K562 (cell line): Measurements from ENCODE around the gene C1orf21. TPM values are rescaled to one million over a fixed set of nuclear protein-coding genes. Genes with fewer than 3 reads are reported as not detected.

Experiments
- ATAC-seq: fragments of 200-7000 bp; cut with Tn5 transposase; 3 replicates; pipeline ENCODE4 v1.9.1; 2020; ENCODE audit warnings: moderate library complexity
- BruUV-seq: library from RNA; stranded (reverse); fragments of 400-500 nt; replicated peaks from 2 replicates; lab custom pipeline; 2021; lab: Mats Ljungman, UMichigan
- CTCF ChIA-PET: fragments of 300-600 bp; formaldehyde crosslinking; extraction: SDS; loops from one replicate; lab custom pipeline; 2021; ENCODE audit warnings: low intra/inter-chr PET ratio; lab: Yijun Ruan, JAX
- POLR2A ChIA-PET: fragments of 300-600, 350-650 bp; sonication (Branson Sonifier 250); formaldehyde crosslinking; extraction: SDS; loops from one replicate; lab custom pipeline; 2021; ENCODE audit warnings: antibody characterized with exemption, inconsistent platforms; lab: Yijun Ruan, JAX
- DNase-seq, 4 experiments: peaks; one replicate each; pipeline versions ENCODE4 v3.0.0 to v3.0.0-alpha.2; 2011 to 2018; ENCODE audit warnings: low spot score in 3 of 4, mixed read lengths in 3 of 4; ENCODE audit errors: extremely low read depth in 1 of 4
- FAIRE-seq: peaks from 2 replicates; lab custom pipeline; 2011; peaks lifted over from hg19 to GRCh38; lab: Jason Lieb, UNC
- H2AFZ ChIP-seq: 2 replicates; pipeline ENCODE4 v1.6.0; 2011; ENCODE audit warnings: low read depth, low read length, control low read depth, inconsistent platforms
- H3K27ac ChIP-seq: fragments of 200-600 bp; 3 replicates; pipeline ENCODE4 v1.8.0; 2011; ENCODE audit warnings: low read depth, mild to moderate bottlenecking, control low read depth, inconsistent platforms, low read length, moderate library complexity, mixed read lengths; ENCODE audit errors: extremely low read depth
- H3K27me3 ChIP-seq, 2 experiments: fragments of 300-600 bp in 1 of 2; 2 replicates in 1 of 2; 3 replicates in 1 of 2; pipeline versions ENCODE4 v1.6.0 to v1.8.0; 2011; ENCODE audit warnings: inconsistent platforms in 2 of 2, low read length in 2 of 2, mild to moderate bottlenecking in 1 of 2, mixed read lengths in 1 of 2, moderate library complexity in 1 of 2; ENCODE audit not compliant: control insufficient read depth in 2 of 2, insufficient read depth in 2 of 2
- H3K36me3 ChIP-seq: fragments of 300-600 bp; 3 replicates; pipeline ENCODE4 v1.8.0; 2011; ENCODE audit warnings: mild to moderate bottlenecking, low read length, inconsistent platforms; ENCODE audit not compliant: control insufficient read depth, insufficient read depth
- H3K4me1 ChIP-seq, 2 experiments: fragments of 200-600 bp in 1 of 2; replicated peaks in 1 of 2; 2 replicates in 1 of 2; 3 replicates in 1 of 2; pipeline versions ENCODE4 v1.5.1 to v1.8.0; 2011; ENCODE audit warnings: inconsistent platforms in 2 of 2, low read length in 2 of 2, mild to moderate bottlenecking in 1 of 2, mixed read lengths in 1 of 2, moderate library complexity in 1 of 2; ENCODE audit not compliant: control insufficient read depth in 2 of 2, insufficient read depth in 2 of 2
- H3K4me2 ChIP-seq: 2 replicates; pipeline ENCODE4 v1.6.1; 2011; ENCODE audit warnings: low read length, control low read depth, inconsistent platforms, mixed read lengths; ENCODE audit not compliant: insufficient read depth
- H3K4me3 ChIP-seq: fragments of 200-600 bp; sonication (generic), shearing (Covaris generic); 2 replicates; pipeline ENCODE4 v1.5.1; 2016; ENCODE audit warnings: control low read depth, inconsistent platforms
- H3K79me2 ChIP-seq: fragments of 200-600 bp; 3 replicates; pipeline ENCODE4 v1.8.0; 2011; ENCODE audit warnings: low read length, inconsistent platforms; ENCODE audit not compliant: control insufficient read depth, insufficient read depth
- H3K9ac ChIP-seq, 2 experiments: 2 replicates each; pipeline versions ENCODE4 v1.6.0 to v1.6.1; 2011; ENCODE audit warnings: low read depth in 2 of 2, low read length in 2 of 2, control low read depth in 1 of 2, inconsistent platforms in 1 of 2, mild to moderate bottlenecking in 1 of 2, mixed read lengths in 1 of 2; ENCODE audit not compliant: insufficient read depth in 1 of 2
- H3K9me1 ChIP-seq: one replicate; pipeline ENCODE4 v1.6.0; 2011; ENCODE audit warnings: inconsistent platforms, mild to moderate bottlenecking, low read length, moderate library complexity; ENCODE audit not compliant: control insufficient read depth, insufficient read depth
- H3K9me3 ChIP-seq: replicated peaks from 2 replicates; pipeline ENCODE4 v1.5.1; 2011; ENCODE audit warnings: low read depth, low read length, inconsistent platforms; ENCODE audit not compliant: control insufficient read depth, insufficient read depth
- H4K20me1 ChIP-seq: replicated peaks from 2 replicates; pipeline ENCODE4 v1.6.1; 2011; ENCODE audit warnings: low read length, inconsistent platforms, mixed read lengths; ENCODE audit not compliant: control insufficient read depth, insufficient read depth
- EP400 ChIP-seq: fragments of 450-650 bp; IDR thresholded peaks from 2 replicates; pipeline ENCODE4 v1.6.1; 2017; ENCODE audit warnings: antibody characterized with exemption, mild to moderate bottlenecking, moderate library complexity
- JUNB ChIP-seq: fragments of 450-650 bp; formaldehyde crosslinking; conservative IDR thresholded peaks from 2 replicates; pipeline ENCODE4 v1.4.0; 2020; ENCODE audit warnings: mild to moderate bottlenecking
- JUND ChIP-seq, 2 experiments: IDR thresholded peaks; 2 replicates in 1 of 2; 3 replicates in 1 of 2; pipeline ENCODE4 v1.6.1; 2011; ENCODE audit warnings: borderline replicate concordance in 2 of 2, low read depth in 2 of 2, low read length in 2 of 2, improper control_type of control experiment in 1 of 2, missing biosample characterization in 1 of 2, missing genetic modification characterization in 1 of 2, missing genetic modification reagents in 1 of 2
- MLX ChIP-seq, 2 experiments: fragments of 450-650 bp in 1 of 2; sonication (generic) in 1 of 2; formaldehyde crosslinking; conservative IDR thresholded peaks; 2 replicates each; pipeline versions ENCODE4 v1.4.0 to v1.8.1; 2020 to 2022; ENCODE audit warnings: mild to moderate bottlenecking in 1 of 2, missing genetic modification reagents in 1 of 2
- ZNF133 ChIP-seq: fragments of 250-450 bp; sonication (Bioruptor Pico); IDR thresholded peaks from 2 replicates; pipeline ENCODE4 v1.4.0; 2020; ENCODE audit warnings: mild to moderate bottlenecking
- ZNF3 ChIP-seq: fragments of 250-450 bp; sonication (Bioruptor Pico); IDR thresholded peaks from 2 replicates; pipeline ENCODE4 v1.5.0; 2021; ENCODE audit warnings: mild to moderate bottlenecking, moderate library complexity
- ZNF354B ChIP-seq: fragments of 250-450 bp; sonication (Bioruptor Pico); IDR thresholded peaks from 2 replicates; pipeline ENCODE4 v1.4.0; 2020
- ZNF561 ChIP-seq: fragments of 450-650 bp; formaldehyde crosslinking; conservative IDR thresholded peaks from 2 replicates; pipeline ENCODE4 v1.4.0; 2020; ENCODE audit warnings: mild to moderate bottlenecking, moderate library complexity
- WGBS: fragments of 100-300 bp; shearing (Covaris generic); methylation state at CpG from one replicate; pipeline ENCODE4 v1.1.6; 2016; ENCODE audit warnings: low coverage, mixed read lengths; ENCODE audit not compliant: insufficient coverage; ENCODE audit errors: missing lambda C conversion rate; 5-methylcytosine and 5-hydroxymethylcytosine counted together
- in situ Hi-C: fragments of 300-500 bp; cut with MboI; formaldehyde crosslinking; loops from 4 replicates; pipeline ENCODE4 v1.15.0; 2018; ENCODE audit warnings: inconsistent platforms, mixed read lengths
- intact Hi-C: fragments of 100-400 bp; cut with micrococcal nuclease; formaldehyde crosslinking; loops from 2 replicates; pipeline ENCODE4 v1.14.2; 2022
- polyA plus RNA-seq, 8 experiments: library from polyadenylated mRNA; depleted of rRNA in 4 of 8; stranded (reverse) in 5 of 8; unstranded in 3 of 8; fragments of >200 nt; fragmentation: Nextera tagmentation in 2 of 8; fragmentation: Illumina TruSeq in 1 of 8; extraction: Ambion mirVana in 2 of 8; extraction: Trizol in 1 of 8; gene quantifications; 2 replicates each; pipeline versions ENCODE4 v1.2.1 to v1.2.3, GENCODE V29; 2011 to 2014; ENCODE audit warnings: inconsistent platforms in 1 of 8, missing spikeins in 1 of 8
- total RNA-seq, 7 experiments: library from RNA; depleted of rRNA in 6 of 7; stranded (reverse); fragments of >200 nt in 6 of 7; fragmentation: Illumina TruSeq in 2 of 7; extraction: Trizol in 2 of 7; gene quantifications; 2 replicates each; pipeline versions ENCODE4 v1.2.1 to v1.2.3, GENCODE V29; 2011 to 2021; ENCODE audit warnings: low replicate concordance in 1 of 7
- TF ChIP-seq, protein P1 (sequence below): sonication (generic); formaldehyde crosslinking; IDR thresholded peaks from 2 replicates; pipeline ENCODE4 v1.8.0; 2022; ENCODE audit warnings: mild to moderate bottlenecking, missing genetic modification reagents
- TF ChIP-seq, protein P2 (sequence below): sonication (generic); formaldehyde crosslinking; IDR thresholded peaks from 2 replicates; pipeline ENCODE4 v1.8.1; 2023; ENCODE audit warnings: missing genetic modification reagents, mild to moderate bottlenecking, borderline replicate concordance
- TF ChIP-seq, protein P3 (sequence below): fragments of 250-450 bp; sonication (Bioruptor Pico); IDR thresholded peaks from 2 replicates; pipeline ENCODE4 v1.8.0; 2021; ENCODE audit warnings: moderate library complexity, mild to moderate bottlenecking, inconsistent platforms

The C1orf21 gene
- total and polyA plus RNA-seq, 9 of the 15 experiments (the other 6 are each of a cell fraction or from before 2014, with no cell fraction given): under 0.01 to 0.31 (median 0.07) TPM

DNA sequence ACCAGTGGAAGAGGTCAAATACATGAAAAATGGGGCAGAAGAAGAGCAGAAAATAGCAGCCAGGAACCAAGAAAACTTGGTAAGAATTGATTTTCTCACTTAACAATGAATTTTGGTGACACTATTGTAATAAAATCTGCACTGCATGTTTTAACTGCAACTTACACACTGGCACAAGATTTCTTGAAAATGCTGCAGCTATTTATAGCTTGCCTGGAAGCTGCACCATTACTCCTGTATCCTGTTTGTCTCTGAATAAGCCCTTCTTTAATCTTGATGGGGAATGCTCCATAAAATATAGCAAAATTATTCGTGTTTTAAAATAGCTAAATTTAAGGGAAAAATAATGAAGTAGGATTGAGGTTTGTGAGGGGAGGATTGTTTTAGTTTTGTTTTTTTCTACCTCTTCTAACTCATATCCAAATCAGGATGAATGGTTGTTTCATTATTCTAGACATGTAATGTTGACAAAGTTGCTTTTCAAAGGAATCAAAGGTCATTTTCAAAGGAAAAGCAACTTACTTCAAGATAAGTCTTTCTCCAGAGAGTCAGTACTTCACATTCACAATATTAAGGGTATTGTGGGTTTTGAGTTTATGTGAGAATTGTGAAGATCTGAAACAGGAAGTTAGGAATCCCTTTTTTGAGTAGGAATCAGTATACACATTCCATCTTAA lies 120.9 kb downstream of the C1orf21 start:
- DNase-seq (no peak), ATAC-seq (no peak), FAIRE-seq (no peak)
- Histone ChIP-seq H3K9me3 (no peaks in the 10 kb centered on the region), H3K4me2 (no peak overlapping the region), H3K4me3 (no peak overlapping the region), H3K36me3 (no peaks in the 10 kb centered on the region), H3K27me3 (peaks cover 0 to 4% of the 10 kb centered on the region in 2 experiments; a peak in 1 of 5 replicates), H3K9ac (no peak overlapping the region), H4K20me1 (no peaks in the 10 kb centered on the region), H3K9me1 (no peaks in the 10 kb centered on the region), H3K4me1 (no peaks in the 10 kb centered on the region), H3K79me2 (no peaks in the 10 kb centered on the region), H3K27ac (no peak overlapping the region), H2AFZ (no peak overlapping the region)
- ChIA-PET CTCF (no interaction called here), POLR2A (interaction anchor here (2.4 kb wide), 1 partner anchor 10 kb away, joined by 8 read pairs; no protein-coding TSS in a partner anchor)
- WGBS: 0% methylated on average over 1 of the region's 1 CpG
- intact Hi-C loops (no loop called here), in situ Hi-C loops (no loop called here)
- BruUV-seq: no TSS peak
- no peak for TF ChIP-seq JUND (IDR thresholded peaks at IDR 0.05; ENCODE audit: borderline replicate concordance, low read depth, low read length)
- no peak for TF ChIP-seq JUND (tag; IDR thresholded peaks at IDR 0.05; ENCODE audit: borderline replicate concordance, low read depth, low read length)
- TF ChIP-seq, protein P1, sequence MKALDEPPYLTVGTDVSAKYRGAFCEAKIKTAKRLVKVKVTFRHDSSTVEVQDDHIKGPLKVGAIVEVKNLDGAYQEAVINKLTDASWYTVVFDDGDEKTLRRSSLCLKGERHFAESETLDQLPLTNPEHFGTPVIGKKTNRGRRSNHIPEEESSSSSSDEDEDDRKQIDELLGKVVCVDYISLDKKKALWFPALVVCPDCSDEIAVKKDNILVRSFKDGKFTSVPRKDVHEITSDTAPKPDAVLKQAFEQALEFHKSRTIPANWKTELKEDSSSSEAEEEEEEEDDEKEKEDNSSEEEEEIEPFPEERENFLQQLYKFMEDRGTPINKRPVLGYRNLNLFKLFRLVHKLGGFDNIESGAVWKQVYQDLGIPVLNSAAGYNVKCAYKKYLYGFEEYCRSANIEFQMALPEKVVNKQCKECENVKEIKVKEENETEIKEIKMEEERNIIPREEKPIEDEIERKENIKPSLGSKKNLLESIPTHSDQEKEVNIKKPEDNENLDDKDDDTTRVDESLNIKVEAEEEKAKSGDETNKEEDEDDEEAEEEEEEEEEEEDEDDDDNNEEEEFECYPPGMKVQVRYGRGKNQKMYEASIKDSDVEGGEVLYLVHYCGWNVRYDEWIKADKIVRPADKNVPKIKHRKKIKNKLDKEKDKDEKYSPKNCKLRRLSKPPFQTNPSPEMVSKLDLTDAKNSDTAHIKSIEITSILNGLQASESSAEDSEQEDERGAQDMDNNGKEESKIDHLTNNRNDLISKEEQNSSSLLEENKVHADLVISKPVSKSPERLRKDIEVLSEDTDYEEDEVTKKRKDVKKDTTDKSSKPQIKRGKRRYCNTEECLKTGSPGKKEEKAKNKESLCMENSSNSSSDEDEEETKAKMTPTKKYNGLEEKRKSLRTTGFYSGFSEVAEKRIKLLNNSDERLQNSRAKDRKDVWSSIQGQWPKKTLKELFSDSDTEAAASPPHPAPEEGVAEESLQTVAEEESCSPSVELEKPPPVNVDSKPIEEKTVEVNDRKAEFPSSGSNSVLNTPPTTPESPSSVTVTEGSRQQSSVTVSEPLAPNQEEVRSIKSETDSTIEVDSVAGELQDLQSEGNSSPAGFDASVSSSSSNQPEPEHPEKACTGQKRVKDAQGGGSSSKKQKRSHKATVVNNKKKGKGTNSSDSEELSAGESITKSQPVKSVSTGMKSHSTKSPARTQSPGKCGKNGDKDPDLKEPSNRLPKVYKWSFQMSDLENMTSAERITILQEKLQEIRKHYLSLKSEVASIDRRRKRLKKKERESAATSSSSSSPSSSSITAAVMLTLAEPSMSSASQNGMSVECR (CRISPR knock-in tag): no peak
- no peak for TF ChIP-seq EP400
- TF ChIP-seq, protein P2, sequence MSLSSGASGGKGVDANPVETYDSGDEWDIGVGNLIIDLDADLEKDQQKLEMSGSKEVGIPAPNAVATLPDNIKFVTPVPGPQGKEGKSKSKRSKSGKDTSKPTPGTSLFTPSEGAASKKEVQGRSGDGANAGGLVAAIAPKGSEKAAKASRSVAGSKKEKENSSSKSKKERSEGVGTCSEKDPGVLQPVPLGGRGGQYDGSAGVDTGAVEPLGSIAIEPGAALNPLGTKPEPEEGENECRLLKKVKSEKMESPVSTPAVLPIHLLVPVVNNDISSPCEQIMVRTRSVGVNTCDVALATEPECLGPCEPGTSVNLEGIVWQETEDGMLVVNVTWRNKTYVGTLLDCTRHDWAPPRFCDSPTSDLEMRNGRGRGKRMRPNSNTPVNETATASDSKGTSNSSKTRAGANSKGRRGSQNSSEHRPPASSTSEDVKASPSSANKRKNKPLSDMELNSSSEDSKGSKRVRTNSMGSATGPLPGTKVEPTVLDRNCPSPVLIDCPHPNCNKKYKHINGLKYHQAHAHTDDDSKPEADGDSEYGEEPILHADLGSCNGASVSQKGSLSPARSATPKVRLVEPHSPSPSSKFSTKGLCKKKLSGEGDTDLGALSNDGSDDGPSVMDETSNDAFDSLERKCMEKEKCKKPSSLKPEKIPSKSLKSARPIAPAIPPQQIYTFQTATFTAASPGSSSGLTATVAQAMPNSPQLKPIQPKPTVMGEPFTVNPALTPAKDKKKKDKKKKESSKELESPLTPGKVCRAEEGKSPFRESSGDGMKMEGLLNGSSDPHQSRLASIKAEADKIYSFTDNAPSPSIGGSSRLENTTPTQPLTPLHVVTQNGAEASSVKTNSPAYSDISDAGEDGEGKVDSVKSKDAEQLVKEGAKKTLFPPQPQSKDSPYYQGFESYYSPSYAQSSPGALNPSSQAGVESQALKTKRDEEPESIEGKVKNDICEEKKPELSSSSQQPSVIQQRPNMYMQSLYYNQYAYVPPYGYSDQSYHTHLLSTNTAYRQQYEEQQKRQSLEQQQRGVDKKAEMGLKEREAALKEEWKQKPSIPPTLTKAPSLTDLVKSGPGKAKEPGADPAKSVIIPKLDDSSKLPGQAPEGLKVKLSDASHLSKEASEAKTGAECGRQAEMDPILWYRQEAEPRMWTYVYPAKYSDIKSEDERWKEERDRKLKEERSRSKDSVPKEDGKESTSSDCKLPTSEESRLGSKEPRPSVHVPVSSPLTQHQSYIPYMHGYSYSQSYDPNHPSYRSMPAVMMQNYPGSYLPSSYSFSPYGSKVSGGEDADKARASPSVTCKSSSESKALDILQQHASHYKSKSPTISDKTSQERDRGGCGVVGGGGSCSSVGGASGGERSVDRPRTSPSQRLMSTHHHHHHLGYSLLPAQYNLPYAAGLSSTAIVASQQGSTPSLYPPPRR (CRISPR knock-in tag): no peak
- TF ChIP-seq ZNF561 (CRISPR knock-in tag): no peak
- no peak for TF ChIP-seq ZNF354B
- no peak for TF ChIP-seq JUNB (CRISPR knock-in tag)
- no peak for TF ChIP-seq MLX (CRISPR knock-in tag; conservative IDR thresholded peaks at IDR 0.05)
- TF ChIP-seq, protein P3, sequence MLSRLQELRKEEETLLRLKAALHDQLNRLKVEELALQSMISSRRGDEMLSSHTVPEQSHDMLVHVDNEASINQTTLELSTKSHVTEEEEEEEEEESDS (CRISPR knock-in tag): no peak
- TF ChIP-seq ZNF133 (CRISPR knock-in tag): no peak
- no peak for TF ChIP-seq ZNF3
